ENCODE measurements around the gene RND2. TPM values are rescaled to one million over a fixed set of nuclear protein-coding genes. Genes with fewer than 3 reads are reported as not detected.

The RND2 gene
- total and polyA plus RNA-seq, 7 donors: 0.04 to 0.22 (median 0.09) TPM

GRCh38 chr17:43079641-43080302 is 54.7 kb downstream of the RND2 start:
- H3K4me3 ChIP-seq: no peak overlapping the region
- ATAC-seq: no peak
- no peak for TF ChIP-seq CTCF (IDR thresholded peaks at IDR 0.05)
- no peaks in the 10 kb centered on the region for H3K27me3 ChIP-seq (ENCODE audit: insufficient read depth in 3 of 3, low read length in 2 of 3)
- H3K9me3 ChIP-seq: no peaks in the 10 kb centered on the region
- intact Hi-C loops (cut with DNase I): no loop called here
- no peak overlapping the region for H3K27ac ChIP-seq
- H3K36me3 ChIP-seq (ENCODE audit: insufficient read depth in 1 of 2, low read depth in 1 of 2): peaks cover 3 to 22% of the 10 kb centered on the region in 2 donors
- WGBS, 3 donors: 68 to 87% (median 83%) methylated on average over 1 of the region's 1 CpG
- H3K4me1 ChIP-seq: no peaks in the 10 kb centered on the region
- DNase-seq: no peak

Other genes with a start within 250 kb of the RND2 start
- gene WNK4, start 244.6 kb upstream of the RND2 start, total RNA-seq: under 1 TPM in 3 of 4 donors, not detected in 1; 0.08 to 0.30 (median 0.09) TPM
- gene WNK4, start 244.6 kb upstream of the RND2 start, polyA plus RNA-seq: under 1 TPM in 1 of 3 donors, not detected in 2; 0.01 TPM
- gene COA3, start 226.5 kb upstream of the RND2 start, total RNA-seq: 10 to 100 TPM; 69.1 to 85.2 (median 83.9) TPM
- 100 to 1,000 TPM; 126 to 167 (median 130) TPM for gene COA3, start 226.5 kb upstream of the RND2 start, polyA plus RNA-seq
- gene CNTD1, start 226.4 kb upstream of the RND2 start, total RNA-seq: 1 to 10 TPM in 1 of 4 donors, under 1 TPM in 2, not detected in 1; 0.74 to 1.3 (median 0.79) TPM
- gene CNTD1, start 226.4 kb upstream of the RND2 start, polyA plus RNA-seq: 1 to 10 TPM in 1 of 3 donors, under 1 TPM in 2; 0.24 to 1.0 (median 0.36) TPM
- 10 to 100 TPM; 45.9 to 85.4 (median 60.6) TPM for gene BECN1, start 200.9 kb upstream of the RND2 start, total RNA-seq
- 100 to 1,000 TPM in 1 of 3 donors, 10 to 100 TPM in 2; 54.4 to 150 (median 69.1) TPM for gene BECN1, start 200.9 kb upstream of the RND2 start, polyA plus RNA-seq
- 100 to 1,000 TPM in 3 of 4 donors, 10 to 100 TPM in 1; 61.7 to 105 (median 103) TPM for gene PSME3, start 191.8 kb upstream of the RND2 start, total RNA-seq
- gene PSME3, start 191.8 kb upstream of the RND2 start, polyA plus RNA-seq: 100 to 1,000 TPM in 2 of 3 donors, 10 to 100 TPM in 1; 86.0 to 239 (median 204) TPM
- 1 to 10 TPM in 1 of 4 donors, under 1 TPM in 3; 0.49 to 1.0 (median 0.71) TPM for gene AOC2, start 180.7 kb upstream of the RND2 start, total RNA-seq
- gene AOC2, start 180.7 kb upstream of the RND2 start, polyA plus RNA-seq: 1 to 10 TPM in 1 of 3 donors, under 1 TPM in 2; 0.08 to 1.6 (median 0.60) TPM
- 10 to 100 TPM in 2 of 4 donors, 1 to 10 TPM in 2; 5.8 to 11.8 (median 8.5) TPM for gene AOC3, start 174.0 kb upstream of the RND2 start, total RNA-seq
- gene AOC3, start 174.0 kb upstream of the RND2 start, polyA plus RNA-seq: 1 to 10 TPM; 5.9 to 9.3 (median 8.4) TPM
- not detected for gene G6PC1, start 124.4 kb upstream of the RND2 start, total RNA-seq
- under 1 TPM in 1 of 3 donors, not detected in 2; 0.03 TPM for gene G6PC1, start 124.4 kb upstream of the RND2 start, polyA plus RNA-seq
- 10 to 100 TPM; 29.7 to 54.6 (median 43.1) TPM for gene AARSD1, start 60.8 kb upstream of the RND2 start, total RNA-seq
- gene AARSD1, start 60.8 kb upstream of the RND2 start, polyA plus RNA-seq: 10 to 100 TPM; 55.2 to 68.1 (median 55.3) TPM
- 10 to 100 TPM; 47.8 to 66.0 (median 55.3) TPM for gene PTGES3L, start 45.2 kb upstream of the RND2 start, total RNA-seq
- gene PTGES3L, start 45.2 kb upstream of the RND2 start, polyA plus RNA-seq: 10 to 100 TPM; 43.7 to 59.5 (median 44.7) TPM
- 10 to 100 TPM in 2 of 4 donors, 1 to 10 TPM in 2; 8.7 to 16.8 (median 12.8) TPM for gene RUNDC1, start 44.7 kb upstream of the RND2 start, total RNA-seq
- gene RUNDC1, start 44.7 kb upstream of the RND2 start, polyA plus RNA-seq: 10 to 100 TPM; 10.4 to 17.8 (median 10.6) TPM
- 1,000 to 10,000 TPM in 1 of 4 donors, 100 to 1,000 TPM in 3; 506 to 1,045 (median 824) TPM for gene RPL27, start 26.8 kb upstream of the RND2 start, total RNA-seq
- gene RPL27, start 26.8 kb upstream of the RND2 start, polyA plus RNA-seq: 1,000 to 10,000 TPM; 2,533 to 3,118 (median 2,913) TPM
- gene IFI35, start 18.4 kb upstream of the RND2 start, total RNA-seq: 1 to 10 TPM; 4.6 to 6.5 (median 6.2) TPM
- gene IFI35, start 18.4 kb upstream of the RND2 start, polyA plus RNA-seq: 1 to 10 TPM; 4.2 to 7.8 (median 6.5) TPM
- 10 to 100 TPM; 20.0 to 50.6 (median 34.1) TPM for gene VAT1, start 2.8 kb upstream of the RND2 start, total RNA-seq
- 10 to 100 TPM; 19.2 to 20.2 (median 19.7) TPM for gene VAT1, start 2.8 kb upstream of the RND2 start, polyA plus RNA-seq
- gene BRCA1, start 100.1 kb downstream of the RND2 start, total RNA-seq: 1 to 10 TPM; 2.3 to 6.1 (median 3.8) TPM
- gene BRCA1, start 100.1 kb downstream of the RND2 start, polyA plus RNA-seq: 1 to 10 TPM; 1.5 to 4.6 (median 2.2) TPM
- 100 to 1,000 TPM; 104 to 157 (median 133) TPM for gene NBR1, start 146.0 kb downstream of the RND2 start, total RNA-seq
- 10 to 100 TPM; 13.7 to 91.7 (median 45.9) TPM for gene NBR1, start 146.0 kb downstream of the RND2 start, polyA plus RNA-seq
- 1 to 10 TPM; 1.9 to 3.4 (median 2.6) TPM for gene TMEM106A, start 186.6 kb downstream of the RND2 start, total RNA-seq
- gene TMEM106A, start 186.6 kb downstream of the RND2 start, polyA plus RNA-seq: under 1 TPM; 0.21 to 0.60 (median 0.53) TPM
- gene CCDC200, start 203.4 kb downstream of the RND2 start, total RNA-seq: not detected
- under 1 TPM in 2 of 3 donors, not detected in 1; 0.38 to 0.41 TPM for gene CCDC200, start 203.4 kb downstream of the RND2 start, polyA plus RNA-seq
- gene RNU2-1, start 208.7 kb downstream of the RND2 start, total RNA-seq: 1,000 to 10,000 TPM; 2,334 to 4,375 (median 3,394) TPM
- gene RNU2-1, start 208.7 kb downstream of the RND2 start, polyA plus RNA-seq: not detected

All from psoas muscle (tissue), 8 donors.